Heart left ventricle (tissue), 13 donors: Measurements from ENCODE around the gene LAMA3.

Source experiments
- CTCF ChIP-seq, 12 donors: fragments of 200-600 bp; sonication (generic) in 4 of 12; IDR thresholded peaks; one replicate each; pipeline versions ENCODE4 v1.5.0 to v1.8.0; 2018 to 2022; ENCODE audit warnings: antibody characterized with exemption in 12 of 12, mild to moderate bottlenecking in 5 of 12
- POLR2A ChIP-seq, 2 donors: fragments of 450-650 bp; IDR thresholded peaks; one replicate each; pipeline ENCODE4 v1.6.1; 2017; ENCODE audit warnings: antibody characterized with exemption in 2 of 2, mild to moderate bottlenecking in 2 of 2, moderate library complexity in 2 of 2
- donor health status: ischemic (EF 13 %, LVEDD 7.1; RV severe dilation, severe dysfunction).
- donor health status: DM: no; HTN: yes; CAD: no.
- donor health status: DM: no; HTN: no; CAD: no.
- donor health status: ischemic (EF 25% LVEDD 6.9; RV normal size, moderate dysfunction).
- donor health status: ischemic (EF 25% LVEDD 5.7; RV mildly dilated, moderate dysfunction).
- donor health status: ischemic (EF 35%, LVEDD 5.7; RV mildly dilated, moderate dysfunction).
- donor health status: nonischemic (EF 11% LVEDD 7.7; RV severe dilation, severe dysfunction).
- donor health status: DM: yes; HTN: yes; CAD: no.
- donor health status: PGD.
- donor health status: ischemic (EF 29% LVEDD 5.4; RV normal size, mild dysfunction).
- donor health status: nonischemic (EF 23%, LVEDD 6.1; RV moderate dilation, normal function).

GRCh38 chr18:23706971-23707640, 17.9 kb downstream of the LAMA3 start:
- TF ChIP-seq CTCF (IDR thresholded peaks at IDR 0.05) (no peak), POLR2A (IDR thresholded peaks at IDR 0.05) (no peak)
